Measurements from ENCODE around the gene PPP2R2D.
A peak's percentile ranks its signal among the peaks of the same experiment; 100 is the strongest.

PPP2R2D gene

GRCh38 chr10:131890276-131891195, 10.3 kb upstream of the PPP2R2D start:
- Mint-ChIP-seq H3K36me3 (ENCODE audit: low read depth) (no peaks in the 10 kb centered on the region), H3K27ac (no peak overlapping the region)

GRCh38 chr10:131891196-131891928, 9.4 kb upstream of the PPP2R2D start:
- H3K27ac Mint-ChIP-seq = no peak overlapping the region
- no peaks in the 10 kb centered on the region for H3K36me3 Mint-ChIP-seq (ENCODE audit: low read depth)
- H3K4me3 Mint-ChIP-seq = no peak overlapping the region
- peaks cover 13% of the 10 kb centered on the region for H3K27me3 Mint-ChIP-seq (ENCODE audit: low read depth)
- H3K9me3 Mint-ChIP-seq = no peaks in the 10 kb centered on the region
- H3K4me1 Mint-ChIP-seq (ENCODE audit: low read depth) = peaks cover 6% of the 10 kb centered on the region
- DNase-seq (ENCODE audit: low spot score) = no peak

More at GRCh38 chr10:131890276-131891195, 10.3 kb upstream of the PPP2R2D start:
- DNase-seq (ENCODE audit: low spot score) = no peak
- Mint-ChIP-seq H3K4me3 (no peak overlapping the region), H3K27me3 (ENCODE audit: low read depth) (peaks cover 16% of the 10 kb centered on the region), H3K9me3 (no peaks in the 10 kb centered on the region), H3K4me1 (ENCODE audit: low read depth) (peaks cover under 1% of the 10 kb centered on the region)

- H3K36me3 Mint-ChIP-seq (ENCODE audit: low read depth) = no peaks in the 10 kb centered on the region
- H3K27me3 Mint-ChIP-seq (ENCODE audit: low read depth) = peaks cover 10% of the 10 kb centered on the region
- no peak overlapping the region for H3K27ac Mint-ChIP-seq
- no peak for DNase-seq (ENCODE audit: low spot score)
- H3K9me3 Mint-ChIP-seq = no peaks in the 10 kb centered on the region
- H3K4me3 Mint-ChIP-seq = no peak overlapping the region
- peaks cover 12% of the 10 kb centered on the region for H3K4me1 Mint-ChIP-seq (ENCODE audit: low read depth)
Observed at GRCh38 chr10:131891929-131892805, 8.6 kb upstream of the PPP2R2D start.

- DNase-seq (ENCODE audit: low spot score) = no peak
- Mint-ChIP-seq H3K4me3 (no peak overlapping the region), H3K27ac (no peak overlapping the region), H3K9me3 (no peaks in the 10 kb centered on the region), H3K27me3 (ENCODE audit: low read depth) (peaks cover 7% of the 10 kb centered on the region), H3K4me1 (ENCODE audit: low read depth) (peaks cover 16% of the 10 kb centered on the region), H3K36me3 (ENCODE audit: low read depth) (no peaks in the 10 kb centered on the region)
Observed at GRCh38 chr10:131892806-131893675, 7.8 kb upstream of the PPP2R2D start.

- no peaks in the 10 kb centered on the region for H3K36me3 Mint-ChIP-seq (ENCODE audit: low read depth)
- peaks cover 21% of the 10 kb centered on the region for H3K27me3 Mint-ChIP-seq (ENCODE audit: low read depth)
- no peaks in the 10 kb centered on the region for H3K9me3 Mint-ChIP-seq
- H3K4me3 Mint-ChIP-seq = no peak overlapping the region
- DNase-seq (ENCODE audit: low spot score) = no peak
- no peak overlapping the region for H3K27ac Mint-ChIP-seq
- H3K4me1 Mint-ChIP-seq (ENCODE audit: low read depth) = peaks cover 30% of the 10 kb centered on the region
Observed at GRCh38 chr10:131895116-131895515, 5.7 kb upstream of the PPP2R2D start.

- Mint-ChIP-seq H3K27ac (peak overlapping the region; percentile 24), H3K9me3 (no peaks in the 10 kb centered on the region), H3K4me1 (ENCODE audit: low read depth) (peaks cover 30% of the 10 kb centered on the region), H3K4me3 (peak overlapping the region; percentile 13), H3K36me3 (ENCODE audit: low read depth) (no peaks in the 10 kb centered on the region), H3K27me3 (ENCODE audit: low read depth) (peaks cover 21% of the 10 kb centered on the region)
- DNase-seq (ENCODE audit: low spot score) = peak; percentile 33
Observed at GRCh38 chr10:131896403-131896802, 4.4 kb upstream of the PPP2R2D start.

- Mint-ChIP-seq H3K9me3 (no peaks in the 10 kb centered on the region), H3K4me1 (ENCODE audit: low read depth) (peaks cover 37% of the 10 kb centered on the region), H3K36me3 (ENCODE audit: low read depth) (peaks cover 5% of the 10 kb centered on the region), H3K27me3 (ENCODE audit: low read depth) (peaks cover 19% of the 10 kb centered on the region), H3K27ac (no peak overlapping the region), H3K4me3 (no peak overlapping the region)
- no peak for DNase-seq (ENCODE audit: low spot score)
Observed at GRCh38 chr10:131897297-131897899, 3.4 kb upstream of the PPP2R2D start.

GRCh38 chr10:131898061-131898460, 2.7 kb upstream of the PPP2R2D start:
- Mint-ChIP-seq H3K27me3 (ENCODE audit: low read depth) (peaks cover 19% of the 10 kb centered on the region), H3K27ac (no peak overlapping the region), H3K4me3 (no peak overlapping the region), H3K4me1 (ENCODE audit: low read depth) (peaks cover 41% of the 10 kb centered on the region), H3K9me3 (no peaks in the 10 kb centered on the region), H3K36me3 (ENCODE audit: low read depth) (peaks cover 8% of the 10 kb centered on the region)
- no peak for DNase-seq (ENCODE audit: low spot score)

GRCh38 chr10:131898713-131899112, 2.1 kb upstream of the PPP2R2D start:
- H3K27ac Mint-ChIP-seq = peak overlapping the region; percentile 13
- no peak for DNase-seq (ENCODE audit: low spot score)
- peak overlapping the region; percentile 84 for H3K4me3 Mint-ChIP-seq
- H3K4me1 Mint-ChIP-seq (ENCODE audit: low read depth) = peaks cover 44% of the 10 kb centered on the region
- H3K36me3 Mint-ChIP-seq (ENCODE audit: low read depth) = peaks cover 12% of the 10 kb centered on the region
- no peaks in the 10 kb centered on the region for H3K9me3 Mint-ChIP-seq
- H3K27me3 Mint-ChIP-seq (ENCODE audit: low read depth) = peaks cover 18% of the 10 kb centered on the region

GRCh38 chr10:131899116-131899690, 1.6 kb upstream of the PPP2R2D start:
- Mint-ChIP-seq H3K36me3 (ENCODE audit: low read depth) (peaks cover 12% of the 10 kb centered on the region), H3K4me1 (ENCODE audit: low read depth) (peaks cover 46% of the 10 kb centered on the region), H3K4me3 (peak overlapping the region; percentile 84), H3K27me3 (ENCODE audit: low read depth) (peaks cover 15% of the 10 kb centered on the region), H3K27ac (no peak overlapping the region), H3K9me3 (no peaks in the 10 kb centered on the region)
- no peak for DNase-seq (ENCODE audit: low spot score)

- Mint-ChIP-seq H3K36me3 (ENCODE audit: low read depth) (peaks cover 16% of the 10 kb centered on the region), H3K27ac (peak overlapping the region; percentile 82), H3K9me3 (no peaks in the 10 kb centered on the region), H3K4me3 (peak overlapping the region; percentile 84), H3K27me3 (ENCODE audit: low read depth) (peaks cover 15% of the 10 kb centered on the region), H3K4me1 (ENCODE audit: low read depth) (peaks cover 52% of the 10 kb centered on the region)
- no peak for DNase-seq (ENCODE audit: low spot score)
Observed at GRCh38 chr10:131899695-131900349, 986 bp upstream of the PPP2R2D start.
